ENCODE data around the gene SBNO1.

GRCh38 chr12:123319273-123319672 is 45.4 kb downstream of the SBNO1 start:
- TF ChIP-seq CTCF (conservative IDR thresholded peaks at IDR 0.05) (no peak), ZFX (IDR thresholded peaks at IDR 0.05) (no peak)

Data from C4-2B (cell line).